Left ventricle myocardium superior (tissue), 1 donor: ENCODE results near the gene TMEM106C. TPM values are rescaled to one million over a fixed set of nuclear protein-coding genes. Genes with fewer than 3 reads are reported as not detected.
"Not testable (repeated sequence)": the region's sequence is repeated elsewhere in the genome, so short reads cannot be mapped to it uniquely, and the experiment has no call there.

Experiments
- ATAC-seq: fragments of 200-7000 bp; cut with Tn5 transposase; one replicate; pipeline ENCODE4 v1.9.1; 2020; ENCODE audit warnings: mild to moderate bottlenecking, moderate library complexity
- DNase-seq: peaks from one replicate; pipeline ENCODE4 v3.0.0-alpha.2; 2020
- intact Hi-C: fragments of 100-400 bp; cut with micrococcal nuclease; formaldehyde crosslinking; loops from one replicate; pipeline ENCODE4 v1.11.0; 2022
- total RNA-seq: library from RNA; stranded (reverse); fragmentation: NEBNext Ultra II Directional; extraction: Animal tissue kit (Norgen Biotek cat#: 25700); gene quantifications from one replicate; pipeline ENCODE4 v1.2.1, GENCODE V29; 2021
- donor health status: DM: no; HTN: yes; CAD: no; lungs with severe emphysema.

Gene TMEM106C
- total RNA-seq, 1 donor from 2014 or later: 46.8 TPM

- DNase-seq (no peak), ATAC-seq (no peak)
- intact Hi-C loops: no loop called here
These were observed 16.7 kb upstream of the TMEM106C start for GRCh38 chr12:47946413-47947323.

DNA sequence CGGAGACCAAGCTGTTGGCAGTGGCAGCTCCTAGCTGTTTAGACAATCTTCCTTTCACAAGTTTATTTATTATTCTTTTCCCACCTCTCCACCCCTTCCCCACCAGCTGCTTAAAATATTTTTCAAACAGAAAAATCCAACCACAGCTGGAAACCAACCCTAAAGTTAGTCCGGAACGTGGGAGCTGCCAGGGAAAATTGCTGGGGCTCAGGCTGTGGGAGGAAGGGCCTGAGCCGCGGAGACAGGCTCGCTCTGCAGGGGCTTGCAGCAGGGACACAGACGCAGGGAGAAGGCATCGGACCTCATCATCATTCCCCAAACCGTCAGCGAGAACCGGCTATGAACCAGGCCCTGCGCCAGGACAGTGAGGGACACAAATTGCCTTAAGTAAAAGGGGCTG, 16.1 kb upstream of the TMEM106C start:
- ATAC-seq: no peak
- intact Hi-C loops: no loop called here
- no peak for DNase-seq

- DNase-seq: peak; percentile 88
- intact Hi-C loops: no loop called here
- peak; percentile 94 for ATAC-seq
These were observed 13.7 kb upstream of the TMEM106C start for GRCh38 chr12:47949441-47950341.

- DNase-seq (no peak), ATAC-seq (no peak)
- intact Hi-C loops: no loop called here
These were observed 12.4 kb upstream of the TMEM106C start for GRCh38 chr12:47950856-47951468.

GRCh38 chr12:47954058-47954457, 9.3 kb upstream of the TMEM106C start:
- intact Hi-C loops: no loop called here
- DNase-seq: no peak
- no peak for ATAC-seq

DNA sequence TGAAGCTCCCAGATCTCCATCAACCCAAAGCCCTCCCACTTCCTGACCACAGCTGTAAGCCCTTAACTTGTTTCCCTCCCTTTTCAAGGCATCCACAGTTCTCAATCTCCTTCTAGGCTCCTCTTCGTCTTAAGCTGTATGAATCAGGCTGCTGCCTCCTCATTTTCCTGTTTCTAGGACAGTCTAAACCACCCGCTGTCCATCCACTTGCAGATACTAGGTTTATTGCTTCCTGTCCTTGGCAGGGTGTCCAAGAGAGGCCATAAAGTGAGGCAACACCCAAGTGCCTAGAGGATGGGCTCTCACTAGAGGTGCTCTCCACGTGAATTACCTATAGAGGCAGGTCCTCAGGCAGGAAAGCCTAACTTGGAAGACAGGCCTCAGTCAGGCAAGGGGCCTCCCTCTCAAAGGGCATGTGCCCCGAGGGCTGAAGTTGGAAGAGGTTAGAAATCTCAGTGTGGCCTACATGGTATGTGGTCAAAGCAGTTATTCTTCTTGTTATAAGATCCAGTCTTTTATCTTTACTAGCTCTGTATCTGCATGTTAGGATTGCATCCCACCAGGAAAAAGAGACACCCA, 8.8 kb upstream of the TMEM106C start:
- ATAC-seq (no peak), DNase-seq (no peak)
- intact Hi-C loops: no loop called here

GRCh38 chr12:47955059-47955458, 8.3 kb upstream of the TMEM106C start:
- intact Hi-C loops: no loop called here
- DNase-seq: no peak
- ATAC-seq: no peak

- ATAC-seq, intact Hi-C loops, DNase-seq: not testable (repeated sequence)
These were observed 5.7 kb upstream of the TMEM106C start for GRCh38 chr12:47957671-47958070.

DNA sequence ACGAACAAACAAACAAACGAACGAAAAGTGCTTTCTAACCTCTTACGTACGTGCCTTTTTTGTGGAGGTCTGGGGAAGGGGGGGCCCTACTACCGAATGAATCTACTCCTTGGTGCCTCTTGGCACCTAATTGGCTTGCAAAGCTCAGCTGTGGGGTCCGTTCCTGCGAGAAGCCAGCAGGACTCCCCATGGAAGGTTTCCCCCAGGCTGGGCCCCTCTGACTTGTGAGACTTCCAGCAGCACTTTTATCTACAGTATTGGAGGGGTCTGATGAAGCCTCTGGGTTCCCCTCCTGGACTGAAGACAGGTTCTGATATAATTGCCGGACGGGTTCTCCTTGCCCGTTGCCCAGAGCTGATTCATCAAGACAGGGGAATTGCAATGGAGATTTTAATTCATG, 1.2 kb upstream of the TMEM106C start:
- intact Hi-C loops: no loop called here
- ATAC-seq (no peak), DNase-seq (no peak)

GRCh38 chr12:47964106-47964728, 821 bp downstream of the TMEM106C start:
- intact Hi-C loops: no loop called here
- no peak for ATAC-seq
- DNase-seq: no peak

- ATAC-seq (no peak), DNase-seq (no peak)
- intact Hi-C loops: no loop called here
These were observed 2.2 kb downstream of the TMEM106C start for GRCh38 chr12:47965581-47965980.

GRCh38 chr12:47967461-47968321, 4.3 kb downstream of the TMEM106C start:
- intact Hi-C loops: no loop called here
- DNase-seq: no peak
- ATAC-seq: peak; percentile 11

DNA sequence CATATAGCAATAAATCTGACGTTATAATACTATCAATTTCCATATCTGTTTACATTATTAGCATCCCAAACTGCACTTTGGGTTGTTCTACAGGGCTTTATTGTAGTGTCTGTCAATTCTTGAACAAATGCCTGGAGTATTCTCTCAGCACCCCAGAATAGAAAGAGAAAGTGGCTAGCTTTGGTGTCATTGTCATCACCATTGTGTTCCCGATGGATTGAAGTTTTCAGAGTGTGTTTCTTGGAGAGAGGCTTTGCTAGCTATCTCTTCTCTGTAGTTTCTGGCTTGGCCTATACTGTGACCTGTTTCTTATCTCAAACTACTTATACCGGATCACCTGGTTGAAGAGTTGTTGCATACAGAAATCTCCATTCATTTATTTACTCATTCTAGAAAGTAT, 6.4 kb downstream of the TMEM106C start:
- intact Hi-C loops: no loop called here
- DNase-seq: no peak
- ATAC-seq: peak; percentile 75

DNA sequence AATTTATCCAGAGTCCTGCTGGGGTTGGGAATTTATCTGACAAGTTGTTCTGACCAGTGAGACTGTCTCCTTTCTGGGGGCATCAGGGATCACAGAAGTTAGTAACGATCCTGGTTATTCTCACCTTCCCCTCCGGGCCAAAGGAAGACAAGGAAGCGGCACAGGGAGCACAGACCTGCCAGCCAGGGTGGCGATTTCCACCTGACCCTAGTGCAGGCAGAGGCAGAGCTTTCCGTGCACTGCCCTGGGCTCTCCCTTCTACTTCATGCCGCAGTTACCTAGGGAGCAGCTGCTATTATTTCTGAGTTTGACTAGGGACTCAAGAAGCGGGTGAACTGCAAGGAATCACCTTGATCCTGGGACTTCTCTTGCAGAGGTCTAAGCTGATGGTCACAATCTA, 7.4 kb downstream of the TMEM106C start:
- DNase-seq: no peak
- ATAC-seq: no peak
- intact Hi-C loops: no loop called here

- DNase-seq (no peak), ATAC-seq (no peak)
- intact Hi-C loops: no loop called here
These were observed 9.5 kb downstream of the TMEM106C start for GRCh38 chr12:47972895-47973294.

DNA sequence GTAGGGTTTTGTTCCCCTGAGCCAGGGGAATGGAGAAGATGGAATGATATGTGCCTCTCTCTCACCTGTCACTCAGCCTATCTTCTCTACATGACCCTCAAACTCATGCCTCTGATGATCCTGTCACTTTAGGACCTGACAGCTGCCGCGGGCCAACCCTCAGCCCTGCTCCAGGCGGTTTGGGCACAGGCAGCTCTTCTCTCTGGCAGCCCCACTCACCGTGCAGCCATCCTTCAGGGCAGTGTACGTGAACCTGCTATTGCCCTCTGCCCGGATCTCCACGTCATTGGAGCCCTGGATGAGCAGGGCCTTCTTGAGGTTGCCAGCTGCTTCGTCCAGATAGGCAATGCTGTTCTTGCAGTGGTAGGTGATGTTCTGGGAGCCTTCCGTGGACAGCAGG, 10.5 kb downstream of the TMEM106C start:
- no peak for DNase-seq
- ATAC-seq: no peak
- intact Hi-C loops: no loop called here

- intact Hi-C loops: no loop called here
- no peak for ATAC-seq
- DNase-seq: no peak
These were observed 11.7 kb downstream of the TMEM106C start for GRCh38 chr12:47975036-47975620.

- ATAC-seq: no peak
- DNase-seq: no peak
- intact Hi-C loops: no loop called here
These were observed 12.4 kb downstream of the TMEM106C start for GRCh38 chr12:47975816-47976215.
